ENCODE results near the gene FAIM2. TPM values are rescaled to one million over a fixed set of nuclear protein-coding genes. Genes with fewer than 3 reads are reported as not detected.
"Not testable (repeated sequence)": the region's sequence is repeated elsewhere in the genome, so short reads cannot be mapped to it uniquely, and the experiment has no call there.

FAIM2 gene
- total RNA-seq, 2 donors from 2014 or later = 4.6 to 9.8 TPM

- Histone ChIP-seq H3K27me3 (no peaks in the 10 kb centered on the region), H3K4me3 (no peak overlapping the region), H3K27ac (no peak overlapping the region), H3K9me3 (no peaks in the 10 kb centered on the region), H3K36me3 (no peaks in the 10 kb centered on the region), H3K4me1 (peaks cover 7 to 50% of the 10 kb centered on the region in 2 donors)
- TF ChIP-seq, protein P1, sequence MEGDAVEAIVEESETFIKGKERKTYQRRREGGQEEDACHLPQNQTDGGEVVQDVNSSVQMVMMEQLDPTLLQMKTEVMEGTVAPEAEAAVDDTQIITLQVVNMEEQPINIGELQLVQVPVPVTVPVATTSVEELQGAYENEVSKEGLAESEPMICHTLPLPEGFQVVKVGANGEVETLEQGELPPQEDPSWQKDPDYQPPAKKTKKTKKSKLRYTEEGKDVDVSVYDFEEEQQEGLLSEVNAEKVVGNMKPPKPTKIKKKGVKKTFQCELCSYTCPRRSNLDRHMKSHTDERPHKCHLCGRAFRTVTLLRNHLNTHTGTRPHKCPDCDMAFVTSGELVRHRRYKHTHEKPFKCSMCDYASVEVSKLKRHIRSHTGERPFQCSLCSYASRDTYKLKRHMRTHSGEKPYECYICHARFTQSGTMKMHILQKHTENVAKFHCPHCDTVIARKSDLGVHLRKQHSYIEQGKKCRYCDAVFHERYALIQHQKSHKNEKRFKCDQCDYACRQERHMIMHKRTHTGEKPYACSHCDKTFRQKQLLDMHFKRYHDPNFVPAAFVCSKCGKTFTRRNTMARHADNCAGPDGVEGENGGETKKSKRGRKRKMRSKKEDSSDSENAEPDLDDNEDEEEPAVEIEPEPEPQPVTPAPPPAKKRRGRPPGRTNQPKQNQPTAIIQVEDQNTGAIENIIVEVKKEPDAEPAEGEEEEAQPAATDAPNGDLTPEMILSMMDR (IDR thresholded peaks at IDR 0.05) = no peak
- DNase-seq (ENCODE audit: low spot score) = no peak
Observed at GRCh38 chr12:49872381-49872780, 31.3 kb downstream of the FAIM2 start.

DNA sequence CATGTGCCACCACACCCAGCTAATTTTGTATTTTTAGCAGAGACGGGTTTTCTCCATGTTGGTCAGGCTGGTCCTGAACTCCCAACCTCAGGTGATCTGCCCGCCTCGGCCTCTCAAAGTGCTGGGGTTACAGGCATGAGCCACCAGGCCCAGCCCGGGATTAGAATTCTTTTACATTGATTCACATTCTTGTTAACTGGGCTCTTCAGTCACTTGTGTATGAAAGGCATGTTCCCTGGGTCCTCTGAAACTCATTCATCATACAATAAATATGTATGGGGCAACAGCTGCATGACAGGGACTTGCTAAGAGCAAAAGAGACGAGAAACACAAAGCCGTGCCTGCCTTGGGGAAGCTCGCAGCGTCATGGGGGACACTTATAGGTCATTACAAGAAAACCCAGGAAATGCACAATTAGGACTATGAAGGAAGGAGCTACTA lies 31.9 kb downstream of the FAIM2 start:
- not testable (repeated sequence) for H3K9me3 ChIP-seq, H3K4me3 ChIP-seq, H3K27ac ChIP-seq, H3K36me3 ChIP-seq, H3K27me3 ChIP-seq
- DNase-seq (ENCODE audit: low spot score) = peak; percentile 54
- peaks cover 7 to 53% of the 10 kb centered on the region in 2 donors for H3K4me1 ChIP-seq

DNA sequence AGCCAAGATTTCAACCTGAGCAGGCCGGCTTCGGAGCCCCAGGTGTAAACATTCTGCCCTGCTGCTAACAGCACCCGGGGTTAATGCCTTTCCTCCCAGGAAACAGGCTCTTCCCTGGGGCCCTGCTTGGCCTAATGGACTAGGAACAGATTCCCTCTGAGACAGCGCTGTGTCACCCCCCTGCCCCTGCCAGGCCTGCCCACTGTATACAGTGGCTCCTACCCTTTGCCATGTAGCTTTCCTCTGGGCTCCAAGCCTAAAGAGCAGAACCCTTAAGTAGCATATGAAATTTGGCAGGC lies 32.5 kb downstream of the FAIM2 start:
- peaks cover 7 to 53% of the 10 kb centered on the region in 2 donors for H3K4me1 ChIP-seq
- TF ChIP-seq, protein P1 (IDR thresholded peaks at IDR 0.05) = no peak
- H3K4me3 ChIP-seq = no peak overlapping the region
- H3K27me3 ChIP-seq = no peaks in the 10 kb centered on the region
- no peak overlapping the region for H3K27ac ChIP-seq
- H3K36me3 ChIP-seq = no peaks in the 10 kb centered on the region
- peak; percentile 56 for DNase-seq (ENCODE audit: low spot score)
- H3K9me3 ChIP-seq = no peaks in the 10 kb centered on the region

GRCh38 chr12:49870501-49871262 lies 33.0 kb downstream of the FAIM2 start:
- DNase-seq (ENCODE audit: low spot score) = peak; percentile 51
- TF ChIP-seq, protein P1 (IDR thresholded peaks at IDR 0.05) = no peak
- no peaks in the 10 kb centered on the region for H3K36me3 ChIP-seq
- H3K9me3 ChIP-seq = no peaks in the 10 kb centered on the region
- no peaks in the 10 kb centered on the region for H3K27me3 ChIP-seq
- no peak overlapping the region for H3K4me3 ChIP-seq
- H3K27ac ChIP-seq = peak overlapping the region in 1 of 2 donors; percentile 77
- peaks cover 7 to 53% of the 10 kb centered on the region in 2 donors for H3K4me1 ChIP-seq

DNA sequence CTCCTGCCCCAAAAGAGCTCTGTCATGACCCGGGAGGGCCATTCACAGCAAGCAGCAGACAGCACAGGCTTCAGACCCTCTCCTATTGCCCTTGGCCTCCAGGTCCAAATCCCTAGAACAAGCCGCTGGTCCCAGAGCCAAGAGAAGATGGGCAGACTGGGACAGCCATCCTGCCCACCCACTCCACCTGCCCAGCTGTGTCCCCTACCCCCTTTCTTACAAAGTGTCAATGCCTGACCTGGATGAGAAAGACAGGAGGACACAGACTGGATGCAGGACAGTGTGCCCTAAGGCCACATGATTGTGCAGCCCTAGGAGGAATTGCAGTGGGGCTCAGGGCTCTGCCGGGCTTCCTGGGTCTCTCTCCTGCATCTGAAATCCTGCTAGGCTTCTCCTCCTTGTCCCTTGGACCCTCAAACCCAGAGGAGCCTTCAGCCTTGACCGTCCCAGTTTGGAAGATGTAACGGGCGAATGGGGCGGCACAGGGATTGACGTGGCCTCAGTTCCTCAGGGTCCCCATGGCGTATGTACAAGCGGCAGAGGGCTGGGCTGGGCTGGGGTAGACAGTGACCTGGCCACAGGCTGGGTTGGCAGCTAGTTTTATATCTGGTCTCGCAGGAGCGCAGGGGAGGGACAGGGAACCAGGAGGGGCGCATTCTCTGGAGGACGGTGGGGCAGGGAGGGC lies 33.7 kb downstream of the FAIM2 start:
- Histone ChIP-seq H3K27ac (peak overlapping the region; percentile 77 to 82), H3K4me3 (no peak overlapping the region), H3K36me3 (no peaks in the 10 kb centered on the region), H3K27me3 (no peaks in the 10 kb centered on the region), H3K9me3 (no peaks in the 10 kb centered on the region), H3K4me1 (peaks cover 7 to 53% of the 10 kb centered on the region in 2 donors)
- TF ChIP-seq, protein P1 (IDR thresholded peaks at IDR 0.05) = no peak
- peak; percentile 57 for DNase-seq (ENCODE audit: low spot score)

GRCh38 chr12:49868952-49869815 lies 34.5 kb downstream of the FAIM2 start:
- no peaks in the 10 kb centered on the region for H3K9me3 ChIP-seq
- no peaks in the 10 kb centered on the region for H3K36me3 ChIP-seq
- TF ChIP-seq, protein P1 (IDR thresholded peaks at IDR 0.05) = no peak
- no peak overlapping the region for H3K4me3 ChIP-seq
- peak; percentile 98 for DNase-seq (ENCODE audit: low spot score)
- H3K27ac ChIP-seq = peak overlapping the region; percentile 77 to 82
- H3K27me3 ChIP-seq = no peaks in the 10 kb centered on the region
- H3K4me1 ChIP-seq = peaks cover 7 to 53% of the 10 kb centered on the region in 2 donors

Measured in right atrium auricular region (tissue), 2 donors.